ENCODE data around the gene GPR108.

Gene GPR108

GRCh38 chr19:6700586-6701316, 36.6 kb downstream of the GPR108 start:
- DNase-seq: no peak

GRCh38 chr19:6699935-6700334, 37.4 kb downstream of the GPR108 start:
- no peak for DNase-seq

GRCh38 chr19:6697291-6697690, 40.1 kb downstream of the GPR108 start:
- DNase-seq: no peak

- no peak for DNase-seq
Observed at GRCh38 chr19:6696239-6696820, 41.0 kb downstream of the GPR108 start.

GRCh38 chr19:6694147-6694815, 43.1 kb downstream of the GPR108 start:
- DNase-seq: no peak

- no peak for DNase-seq
Observed at GRCh38 chr19:6693681-6694080, 43.7 kb downstream of the GPR108 start.

GRCh38 chr19:6693056-6693471, 44.3 kb downstream of the GPR108 start:
- no peak for DNase-seq

- no peak for DNase-seq
Observed at GRCh38 chr19:6692027-6692426, 45.4 kb downstream of the GPR108 start.

GRCh38 chr19:6691342-6691741, 46.0 kb downstream of the GPR108 start:
- DNase-seq: no peak

- no peak for DNase-seq
Observed at GRCh38 chr19:6690160-6690885, 47.1 kb downstream of the GPR108 start.

GRCh38 chr19:6687114-6687513, 50.3 kb downstream of the GPR108 start:
- no peak for DNase-seq

GRCh38 chr19:6686628-6686975, 50.8 kb downstream of the GPR108 start:
- DNase-seq: no peak

GRCh38 chr19:6685962-6686627, 51.3 kb downstream of the GPR108 start:
- no peak for DNase-seq

GRCh38 chr19:6685482-6685881, 51.9 kb downstream of the GPR108 start:
- DNase-seq: no peak

- DNase-seq: no peak
Observed at GRCh38 chr19:6683971-6684370, 53.4 kb downstream of the GPR108 start.

GRCh38 chr19:6682607-6683128, 54.7 kb downstream of the GPR108 start:
- no peak for DNase-seq

- DNase-seq: no peak
Observed at GRCh38 chr19:6680141-6680540, 57.2 kb downstream of the GPR108 start.

All from DMS153 (cell line).